GM19023 (cell line): ENCODE data around the gene SCARB2.
"Not testable (repeated sequence)": the region's sequence is repeated elsewhere in the genome, so short reads cannot be mapped to it uniquely, and the experiment has no call there.

Experiments
- ATAC-seq: cut with Tn5 transposase; IDR thresholded peaks from one replicate; pipeline ENCODE4 v1.9.1; 2021; ENCODE audit warnings: mild to moderate bottlenecking, moderate library complexity; ENCODE audit not compliant: unreplicated experiment

The SCARB2 gene, protein sequence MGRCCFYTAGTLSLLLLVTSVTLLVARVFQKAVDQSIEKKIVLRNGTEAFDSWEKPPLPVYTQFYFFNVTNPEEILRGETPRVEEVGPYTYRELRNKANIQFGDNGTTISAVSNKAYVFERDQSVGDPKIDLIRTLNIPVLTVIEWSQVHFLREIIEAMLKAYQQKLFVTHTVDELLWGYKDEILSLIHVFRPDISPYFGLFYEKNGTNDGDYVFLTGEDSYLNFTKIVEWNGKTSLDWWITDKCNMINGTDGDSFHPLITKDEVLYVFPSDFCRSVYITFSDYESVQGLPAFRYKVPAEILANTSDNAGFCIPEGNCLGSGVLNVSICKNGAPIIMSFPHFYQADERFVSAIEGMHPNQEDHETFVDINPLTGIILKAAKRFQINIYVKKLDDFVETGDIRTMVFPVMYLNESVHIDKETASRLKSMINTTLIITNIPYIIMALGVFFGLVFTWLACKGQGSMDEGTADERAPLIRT

DNA sequence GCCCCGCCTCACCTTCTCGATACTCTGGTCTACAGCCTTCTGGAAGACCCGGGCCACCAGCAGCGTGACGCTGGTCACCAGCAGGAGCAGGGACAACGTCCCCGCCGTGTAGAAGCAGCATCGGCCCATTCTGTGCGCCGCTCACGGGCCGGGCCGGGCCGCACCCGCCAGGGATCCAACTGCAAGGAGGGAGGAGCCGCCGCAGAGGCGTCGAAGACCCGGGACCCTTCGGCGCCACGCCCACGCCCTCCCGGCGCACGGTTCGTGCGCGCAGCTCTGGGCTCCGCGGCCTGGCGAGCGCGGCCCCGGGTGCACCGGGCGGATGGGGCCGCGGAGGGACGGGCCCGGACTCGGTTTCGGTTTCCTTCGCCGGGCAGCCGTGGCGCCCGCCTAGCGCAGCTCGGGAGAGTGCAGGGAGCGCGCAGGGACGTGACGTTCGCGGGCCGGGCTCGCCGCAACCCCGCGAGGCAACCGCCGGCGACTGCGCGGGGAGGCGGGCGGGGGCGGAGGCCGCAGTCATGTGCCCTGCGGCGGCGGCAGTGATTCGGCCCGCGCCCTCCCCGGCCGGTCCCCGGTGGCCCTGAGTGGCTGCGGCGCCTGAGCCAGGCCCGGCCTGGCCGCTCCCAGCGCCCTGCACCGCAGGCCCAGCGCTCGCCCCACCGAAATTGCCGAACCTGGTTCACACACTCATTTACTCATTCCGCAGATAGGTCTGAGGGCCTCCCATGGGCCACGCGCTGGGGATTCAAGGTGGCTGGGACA is at the start of gene SCARB2:
SCARB2 (minus strand) TSS at position 410 of the 762 bp plus-strand sequence; CDS start at position 129, 281 bp downstream.
- peak; percentile 76 for ATAC-seq

DNA sequence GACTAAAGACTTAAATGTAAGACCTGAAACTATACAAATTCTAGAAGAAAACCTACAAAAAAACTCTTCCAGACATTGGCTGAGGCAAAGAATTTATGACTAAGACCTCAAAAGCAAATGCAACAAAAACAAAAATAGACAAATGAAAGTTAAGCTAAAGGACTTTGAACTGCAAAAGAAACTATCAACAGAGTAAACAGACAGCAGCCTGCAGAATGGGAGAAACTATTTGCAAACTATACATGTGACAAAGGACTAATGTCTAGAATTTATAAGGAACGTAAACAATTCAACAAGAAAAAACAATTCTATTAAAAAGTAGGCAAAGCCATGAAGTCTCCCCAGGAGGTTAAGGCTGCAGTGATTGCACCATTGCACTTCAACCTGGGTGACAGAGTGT is 46.9 kb upstream of the SCARB2 start:
- ATAC-seq, result no peak

DNA sequence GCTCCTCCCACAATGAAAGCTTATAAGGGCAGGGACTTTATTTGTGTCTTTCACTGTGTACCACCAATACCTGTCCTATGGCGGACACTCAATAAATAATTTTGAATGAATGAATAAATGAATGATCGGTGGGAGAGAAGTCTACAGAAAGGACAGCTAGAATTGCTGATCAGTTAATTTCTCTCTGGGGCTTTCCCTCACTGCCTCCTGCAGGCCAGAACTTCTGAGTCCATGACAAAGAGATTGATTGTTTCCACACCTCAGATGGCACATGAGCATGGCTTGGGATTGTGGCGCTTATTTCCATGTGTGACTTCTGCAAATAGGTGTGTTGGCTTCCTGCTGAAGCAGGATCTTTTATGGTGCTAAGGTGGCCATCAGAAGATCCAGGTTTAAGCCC is 44.2 kb upstream of the SCARB2 start:
- no peak for ATAC-seq

DNA sequence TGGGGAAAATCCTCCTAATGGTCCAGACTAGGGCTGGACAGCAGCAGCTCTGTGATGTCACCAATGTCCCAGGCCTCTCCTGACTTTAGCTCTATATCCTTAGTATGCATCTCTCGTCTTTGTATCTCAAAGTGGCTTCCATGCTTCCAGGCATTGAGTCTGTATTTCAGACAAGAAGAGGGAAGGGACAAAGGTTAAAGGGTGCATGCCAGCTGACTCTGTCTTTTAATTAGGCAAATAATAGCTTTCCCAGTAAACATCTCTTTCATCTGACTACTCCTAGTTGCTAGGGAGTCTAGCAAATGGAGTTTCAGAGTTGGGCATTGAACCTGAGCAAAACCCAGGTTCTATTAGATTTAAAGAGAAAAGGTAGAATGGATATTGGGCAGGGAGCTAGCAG is 43.3 kb upstream of the SCARB2 start:
- no peak for ATAC-seq

DNA sequence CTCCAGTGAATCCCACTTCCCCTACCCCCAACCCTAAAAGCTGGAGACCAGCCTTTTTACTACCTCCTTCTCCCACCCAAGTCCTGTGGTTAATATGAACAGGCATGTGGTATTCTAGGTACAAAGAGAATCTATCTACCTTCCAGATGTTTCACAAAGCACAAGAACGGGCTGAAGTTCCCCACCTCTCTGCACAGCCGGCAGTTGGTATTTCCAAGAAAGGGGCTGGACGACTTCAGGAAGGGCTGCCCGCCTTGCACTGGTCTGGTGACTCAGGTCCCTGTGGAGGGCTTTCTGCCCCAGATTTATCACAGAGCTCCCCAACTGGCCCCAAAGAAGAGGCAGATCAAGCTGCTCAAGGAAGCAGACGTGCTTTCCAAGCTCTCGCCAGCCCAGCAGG is 42.4 kb upstream of the SCARB2 start:
- ATAC-seq, result no peak

DNA sequence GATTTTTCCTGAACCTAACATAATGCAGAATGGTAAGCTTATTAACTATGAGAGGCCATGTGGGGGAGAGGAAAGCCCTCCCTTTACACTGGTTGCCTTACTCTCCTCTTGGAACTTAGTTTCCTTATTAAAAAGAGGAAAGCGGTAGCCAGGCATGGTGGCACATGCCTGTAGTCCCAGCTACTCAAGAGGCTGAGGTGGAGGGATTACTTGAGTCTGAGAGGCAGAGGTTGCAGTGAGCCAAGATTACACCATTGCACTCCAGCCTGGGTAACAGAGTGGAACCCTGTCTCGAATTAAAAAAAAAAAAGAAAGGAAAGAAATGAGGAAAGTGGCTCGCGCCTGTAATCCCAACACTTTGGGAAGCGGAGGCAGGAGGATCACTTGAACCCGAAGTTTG is 39.9 kb upstream of the SCARB2 start:
- ATAC-seq, result no peak

DNA sequence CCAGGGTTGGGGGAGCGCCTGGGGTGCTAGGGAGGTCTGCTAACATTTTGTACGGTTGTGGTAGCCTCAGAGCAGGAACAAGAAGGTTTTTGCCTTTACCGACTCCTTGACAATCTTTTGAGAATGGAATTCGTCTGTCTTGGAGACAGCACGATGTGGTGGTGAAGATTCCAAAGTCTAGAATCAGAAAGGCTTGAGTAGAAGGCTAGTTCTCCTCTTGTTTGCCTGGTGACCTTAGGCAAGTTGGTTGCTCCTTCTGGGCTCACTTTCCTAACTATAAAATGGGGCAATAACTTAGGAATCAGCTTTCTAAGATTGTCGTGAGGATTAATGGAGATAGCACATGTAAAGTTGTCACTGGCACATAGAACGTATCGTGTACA is 38.6 kb upstream of the SCARB2 start:
- no peak for ATAC-seq

DNA sequence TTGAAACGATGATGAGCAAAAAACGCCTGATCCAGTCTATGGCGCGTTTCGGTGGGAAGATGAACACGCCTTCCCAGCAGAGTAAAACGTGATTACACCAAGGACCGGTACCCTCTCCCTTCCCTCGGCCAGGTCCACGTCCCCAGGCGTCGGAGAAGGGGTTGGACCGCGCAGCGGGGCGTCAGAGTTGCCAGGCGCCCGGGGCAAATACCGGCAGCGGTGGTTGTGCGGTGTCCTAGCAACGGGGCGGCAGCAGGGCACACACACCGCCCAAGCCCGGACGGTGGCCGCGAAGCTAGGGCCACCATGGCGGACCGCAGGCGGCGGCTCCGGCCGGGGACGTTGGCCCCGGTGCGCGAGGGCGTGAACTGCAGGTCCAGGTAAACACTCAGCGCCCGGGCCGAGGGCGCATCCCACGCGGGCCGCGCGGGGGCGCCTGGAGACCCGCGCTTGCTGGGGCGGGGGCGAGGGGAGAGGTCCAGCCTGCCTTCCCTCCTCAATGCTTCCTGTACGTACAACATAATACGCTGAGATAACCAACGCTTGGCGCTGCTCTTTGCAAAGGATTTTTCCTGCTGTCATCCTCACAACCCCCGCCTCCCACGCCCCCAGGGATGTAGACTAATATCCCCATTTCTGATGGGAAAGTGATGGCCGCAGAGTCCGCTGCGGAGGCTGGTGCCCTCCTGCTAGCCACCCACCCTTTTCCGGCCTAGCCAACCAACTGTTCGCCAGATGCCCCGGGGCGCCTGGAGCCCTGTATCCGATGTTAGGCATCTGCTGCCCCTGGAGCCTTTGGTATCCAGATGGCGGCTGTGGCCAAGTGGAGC is 38.0 kb upstream of the SCARB2 start, which contains the start of gene FAM47E:
FAM47E (plus strand) TSS at position 281 of the 830 bp plus-strand sequence; CDS start at position 307, 26 bp downstream.
- ATAC-seq, result peak; percentile 67

DNA sequence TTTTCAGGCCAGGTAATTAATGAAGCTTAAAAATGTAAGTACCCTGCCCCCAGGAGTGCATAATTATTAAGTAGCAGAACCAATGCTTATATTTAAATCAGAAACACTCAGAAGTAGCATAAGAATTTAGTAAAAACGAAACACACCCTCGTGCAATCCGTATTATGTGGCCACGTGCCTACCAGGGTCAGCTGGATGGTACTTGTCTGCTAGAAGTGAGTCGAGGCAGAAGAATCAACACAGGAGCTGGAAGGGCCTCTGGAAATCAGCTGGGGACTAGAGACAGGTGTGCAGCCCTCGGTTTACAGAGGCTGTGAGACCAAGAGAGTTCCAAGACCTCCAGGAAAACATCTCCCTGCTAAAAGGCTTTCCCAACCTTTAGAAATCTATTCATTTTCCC is 37.3 kb upstream of the SCARB2 start:
- ATAC-seq, result no peak

DNA sequence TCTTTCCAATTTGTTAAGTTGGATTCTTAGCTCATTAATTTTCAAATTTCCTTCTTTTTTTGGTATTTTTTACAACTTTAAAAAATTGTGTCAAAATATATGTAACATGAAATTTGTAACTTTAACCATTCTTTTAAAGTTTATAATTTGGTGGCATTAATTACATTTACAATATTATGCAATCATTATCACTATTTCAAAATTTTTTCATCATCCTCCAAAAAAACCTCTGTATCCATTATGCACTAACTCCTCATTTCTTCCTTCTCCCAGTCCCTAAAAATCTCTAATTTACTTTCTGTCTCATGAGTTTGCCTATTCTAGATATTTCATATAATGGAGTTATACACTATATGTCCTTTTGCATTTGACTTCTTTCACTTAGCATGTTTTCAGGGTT is 33.2 kb upstream of the SCARB2 start:
- no peak for ATAC-seq

DNA sequence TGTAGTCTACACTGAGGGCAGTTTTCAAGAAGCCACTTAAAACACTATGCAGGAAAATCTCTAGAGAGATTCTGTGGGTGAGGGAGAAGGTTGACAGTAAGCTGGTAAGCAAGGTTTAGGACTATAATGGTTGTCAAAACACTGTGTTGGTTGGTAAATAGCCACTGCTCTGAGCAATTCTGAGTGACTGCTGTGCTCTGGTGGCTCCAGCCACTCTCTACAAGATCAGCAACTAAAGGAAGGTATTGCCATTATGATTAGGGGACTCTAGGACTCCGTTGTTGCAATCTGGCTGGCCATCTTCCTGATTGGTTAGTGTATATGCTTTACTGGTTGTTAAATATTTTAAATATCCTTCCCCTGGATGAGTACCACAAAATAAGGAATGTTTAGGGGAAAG is 32.4 kb upstream of the SCARB2 start:
- no peak for ATAC-seq

DNA sequence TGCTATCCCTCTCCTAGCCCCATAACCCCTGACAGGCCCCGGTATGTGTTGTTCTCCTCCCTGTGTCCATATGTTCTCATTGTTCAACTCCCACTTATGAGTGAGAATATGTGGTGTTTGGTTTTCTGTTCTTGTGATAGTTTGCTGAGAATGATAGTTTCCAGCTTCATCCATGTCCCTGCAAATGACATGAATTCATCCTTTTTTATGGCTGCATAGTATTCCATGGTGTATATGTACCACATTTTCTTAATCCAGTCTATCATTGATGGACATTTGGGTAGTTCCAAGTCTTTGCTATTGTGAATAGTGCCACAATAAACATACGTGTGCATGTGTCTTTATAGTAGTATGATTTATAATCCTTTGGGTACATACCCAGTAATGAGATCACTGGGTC is 30.3 kb upstream of the SCARB2 start:
- ATAC-seq, result not testable (repeated sequence)

DNA sequence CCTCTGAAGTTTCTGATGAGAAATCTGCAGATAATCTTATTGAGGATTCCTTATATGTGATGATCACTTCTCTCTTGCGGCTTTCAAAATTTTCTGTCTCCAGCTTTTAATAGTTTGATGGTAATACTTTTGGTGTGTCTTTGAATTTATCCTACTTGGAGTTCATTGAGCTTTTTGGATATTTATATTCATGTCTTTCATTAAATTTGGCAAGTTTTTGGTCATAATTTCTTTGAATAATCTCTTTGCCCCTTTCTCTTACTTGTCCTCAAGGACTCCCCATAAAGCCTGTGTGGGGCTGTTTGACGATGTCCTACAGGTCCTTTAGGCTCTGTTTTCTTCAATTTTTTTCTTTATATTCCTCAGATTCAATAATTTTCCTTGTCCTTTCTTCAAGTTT is 26.6 kb upstream of the SCARB2 start:
- ATAC-seq, result no peak

DNA sequence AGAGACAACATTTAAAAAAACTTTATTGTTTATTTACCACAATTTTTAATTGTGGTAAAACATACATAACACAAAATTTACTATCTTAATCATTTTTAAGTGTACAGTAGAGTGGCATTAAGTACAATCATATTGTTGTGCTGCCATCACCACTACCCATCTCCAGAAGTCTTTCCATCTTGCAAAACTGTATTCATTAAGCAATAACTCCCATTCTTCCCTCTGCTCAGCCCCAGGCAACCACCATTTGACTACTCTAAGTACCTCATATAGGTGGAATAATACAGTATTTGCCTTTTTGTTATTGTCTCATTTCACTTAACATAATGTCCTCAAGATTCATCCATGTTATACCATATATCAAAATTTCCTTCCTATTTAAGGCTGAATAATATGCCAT is 25.1 kb upstream of the SCARB2 start:
- no peak for ATAC-seq

DNA sequence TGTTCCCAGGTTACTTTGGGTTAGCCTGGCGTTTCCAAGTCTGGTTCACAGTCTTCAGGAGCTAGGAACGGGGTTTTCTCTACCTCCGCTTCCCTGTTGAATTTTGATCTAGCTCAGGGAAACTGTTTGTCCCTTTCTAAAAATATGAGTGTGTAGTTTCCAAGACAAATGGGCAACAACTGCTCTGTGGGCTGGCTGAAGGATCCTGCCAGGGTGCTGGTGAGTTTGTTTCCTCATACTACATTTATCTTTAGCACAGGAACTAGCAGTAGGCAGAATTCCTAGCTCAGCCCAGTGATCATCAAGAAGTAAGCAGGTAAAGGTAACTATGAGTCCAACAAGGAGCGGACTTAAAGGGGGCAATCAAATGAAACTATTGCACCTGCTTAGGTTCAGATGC is 24.6 kb upstream of the SCARB2 start:
- no peak for ATAC-seq

DNA sequence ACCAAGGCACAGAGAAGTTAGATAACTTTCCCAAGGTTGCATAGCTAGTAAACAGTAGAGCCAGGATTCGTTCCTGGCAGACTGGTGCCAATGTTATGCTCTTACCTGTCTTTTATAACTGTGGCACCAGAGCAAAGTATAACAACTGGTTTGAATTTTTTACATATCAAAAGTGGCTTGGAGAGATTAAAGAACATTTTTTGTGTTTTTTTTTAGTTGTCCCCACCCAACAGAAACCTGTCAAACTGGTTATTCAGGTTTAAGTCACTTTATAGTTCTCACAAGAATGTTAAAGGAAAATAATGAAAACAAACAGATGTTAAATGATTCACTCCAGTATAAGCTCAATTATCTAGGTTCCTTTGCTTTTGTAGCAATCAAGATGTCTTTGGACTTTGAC is 22.3 kb upstream of the SCARB2 start:
- ATAC-seq, result no peak

DNA sequence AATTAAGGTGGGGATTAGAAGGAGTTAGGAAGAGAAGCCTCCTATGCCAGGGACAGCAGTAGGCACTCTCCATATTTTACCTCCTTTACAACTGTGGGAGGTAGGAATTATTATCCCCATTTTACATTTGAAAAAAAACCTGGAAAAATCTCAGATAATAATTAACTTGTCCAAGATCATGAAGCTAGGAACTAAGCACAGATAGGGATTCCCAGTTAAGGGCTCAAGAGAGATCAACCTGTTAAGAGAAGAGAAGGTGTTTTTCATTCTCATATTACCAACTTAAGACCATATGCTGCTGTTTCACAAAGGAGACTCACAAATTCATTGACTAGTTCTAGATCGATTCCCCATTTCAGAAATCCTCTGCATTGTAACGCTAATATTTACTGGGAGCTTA is 21.8 kb upstream of the SCARB2 start:
- no peak for ATAC-seq

DNA sequence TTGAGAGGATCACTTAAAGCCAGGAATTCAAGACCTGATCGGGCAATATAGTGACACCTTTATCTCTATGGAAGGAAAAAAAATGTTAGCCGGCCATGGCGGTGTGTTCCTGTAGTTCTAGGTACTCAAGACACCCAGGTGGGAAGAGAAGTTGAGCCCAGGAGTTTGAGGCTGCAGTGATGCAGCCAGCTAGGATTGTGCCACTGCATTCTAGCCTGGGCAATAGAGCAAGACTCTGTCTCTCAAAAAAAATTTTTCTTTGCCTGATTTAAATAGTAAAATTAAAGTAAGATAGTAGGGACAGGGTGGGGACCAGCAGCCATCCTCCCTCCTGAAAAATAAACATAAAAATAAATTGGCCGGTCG is 21.0 kb upstream of the SCARB2 start:
- ATAC-seq, result no peak

DNA sequence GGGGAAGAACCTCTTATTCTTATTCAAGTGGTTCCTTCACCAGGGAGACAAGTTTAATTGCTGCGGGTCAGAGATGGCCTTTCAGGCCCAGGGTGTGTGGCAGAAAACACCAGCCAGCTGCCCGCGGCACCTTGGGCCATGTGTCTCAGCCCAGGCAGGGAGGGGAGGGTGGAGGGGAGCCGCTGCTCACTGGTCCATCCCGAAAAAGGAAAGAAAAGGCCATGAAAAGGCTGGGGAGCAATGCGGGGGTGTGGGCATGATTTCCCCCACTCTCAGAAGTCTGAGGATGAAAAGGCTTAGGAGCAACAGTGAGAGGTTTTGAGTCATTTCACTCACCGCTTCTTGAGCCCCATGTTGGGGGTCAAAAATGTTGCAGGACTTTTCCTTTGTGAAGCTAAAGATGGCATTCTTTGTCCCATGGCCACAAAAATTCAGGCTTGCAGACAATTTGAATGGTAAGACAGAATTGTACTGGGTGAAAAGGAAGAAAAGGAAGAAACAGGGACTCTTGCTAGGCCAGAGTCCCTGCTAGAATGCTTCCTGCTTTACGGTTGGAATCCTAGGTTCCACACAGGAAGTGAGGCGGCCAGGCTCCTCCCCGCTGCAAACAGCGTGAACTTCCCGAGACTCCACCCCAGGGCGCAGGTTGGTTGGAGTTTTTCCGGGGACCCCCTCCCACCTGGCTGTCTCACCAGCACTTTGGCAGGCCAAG is 20.5 kb upstream of the SCARB2 start:
- no peak for ATAC-seq

DNA sequence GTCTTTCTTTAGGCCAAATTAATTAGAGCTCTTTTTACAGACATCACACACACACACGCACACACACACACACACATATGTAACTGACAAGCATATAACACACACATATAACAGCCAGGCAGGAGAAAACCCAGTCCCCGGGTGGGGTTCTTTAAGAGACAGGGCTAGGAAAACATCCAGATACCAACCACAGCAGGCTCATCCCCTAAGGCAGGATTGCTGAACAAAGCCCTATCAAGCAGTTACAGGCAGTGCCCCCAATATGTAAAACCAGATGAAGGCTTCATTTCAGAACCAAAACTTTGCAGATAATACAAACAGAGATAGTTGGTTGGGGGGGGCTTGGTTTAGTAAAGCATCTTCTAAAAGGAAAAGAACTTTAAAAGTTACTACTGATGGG is 19.9 kb upstream of the SCARB2 start:
- ATAC-seq, result no peak

DNA sequence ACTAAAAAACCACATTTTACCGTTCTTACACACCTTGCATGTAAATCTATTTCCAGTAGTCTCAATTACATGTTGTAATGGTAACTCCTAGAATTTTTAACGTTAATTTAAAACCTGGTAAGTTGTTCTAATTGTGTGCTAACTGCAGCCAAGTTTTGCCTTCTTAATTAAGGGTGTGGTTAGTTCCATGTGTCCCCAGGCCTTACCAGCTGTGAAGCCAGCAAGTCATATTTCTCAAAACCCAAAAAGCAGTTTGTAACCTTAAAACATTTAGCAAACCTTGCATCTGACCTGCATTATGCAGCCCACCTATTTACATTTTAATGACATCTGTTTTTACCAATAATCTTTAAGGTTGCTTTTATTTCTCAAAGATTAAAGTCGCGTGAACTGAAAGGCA is 19.5 kb upstream of the SCARB2 start:
- ATAC-seq, result no peak
